Measurements from ENCODE around the gene RWDD3. TPM values are rescaled to one million over a fixed set of nuclear protein-coding genes. Genes with fewer than 3 reads are reported as not detected.

The RWDD3 gene
- total and polyA plus RNA-seq, 2 donors (not counting 1 experiment from before 2014, with no cell fraction given), result 19.9 to 21.9 TPM

DNA sequence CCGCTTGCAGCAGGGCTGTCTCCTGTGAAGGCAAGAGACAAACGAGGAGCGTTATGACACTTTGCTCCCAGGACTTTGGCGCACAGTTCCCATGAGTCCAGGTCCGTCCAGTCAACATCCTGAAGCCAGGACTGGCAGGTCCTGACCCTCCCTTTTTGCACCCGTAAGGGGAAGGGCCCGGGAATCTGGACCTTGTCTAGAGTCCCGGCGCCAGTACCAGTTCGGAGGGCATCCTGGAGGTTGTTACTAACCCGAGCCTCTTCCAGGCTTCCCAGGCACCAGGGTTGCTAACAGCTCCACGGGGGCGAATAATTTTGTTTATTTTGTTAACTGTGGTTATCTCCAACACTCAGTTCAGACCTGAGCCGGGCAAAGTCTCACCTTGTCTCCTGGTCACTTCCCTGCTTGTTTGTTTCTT lies 682 bp upstream of the RWDD3 start:
- 59% methylated on average over 11 of the region's 14 CpGs for WGBS (ENCODE audit: insufficient coverage)
- ChIA-PET POLR2A (interaction anchor here (0.7 to 1.9 kb wide), 5 partner anchors 10 to 815 kb away, joined by 3 to 12 read pairs (median 6); partner anchors contain the start of genes ABCD3, ALG14 and TLCD4), CTCF (interaction anchor here (0.5 to 3.8 kb wide), 32 partner anchors 10 to 752 kb away, joined by 3 to 92 read pairs (median 5); partner anchors contain the start of genes ALG14 and TLCD4)
- H2AFZ ChIP-seq (ENCODE audit: insufficient read depth, low read depth, low read length, poor library complexity, severe bottlenecking), result peak overlapping the region; percentile 91
- no peak for TF ChIP-seq EZH2 (IDR thresholded peaks at IDR 0.05; ENCODE audit: borderline replicate concordance, insufficient read depth, low read depth, low read length, poor library complexity, severe bottlenecking)
- TF ChIP-seq, protein P1, sequence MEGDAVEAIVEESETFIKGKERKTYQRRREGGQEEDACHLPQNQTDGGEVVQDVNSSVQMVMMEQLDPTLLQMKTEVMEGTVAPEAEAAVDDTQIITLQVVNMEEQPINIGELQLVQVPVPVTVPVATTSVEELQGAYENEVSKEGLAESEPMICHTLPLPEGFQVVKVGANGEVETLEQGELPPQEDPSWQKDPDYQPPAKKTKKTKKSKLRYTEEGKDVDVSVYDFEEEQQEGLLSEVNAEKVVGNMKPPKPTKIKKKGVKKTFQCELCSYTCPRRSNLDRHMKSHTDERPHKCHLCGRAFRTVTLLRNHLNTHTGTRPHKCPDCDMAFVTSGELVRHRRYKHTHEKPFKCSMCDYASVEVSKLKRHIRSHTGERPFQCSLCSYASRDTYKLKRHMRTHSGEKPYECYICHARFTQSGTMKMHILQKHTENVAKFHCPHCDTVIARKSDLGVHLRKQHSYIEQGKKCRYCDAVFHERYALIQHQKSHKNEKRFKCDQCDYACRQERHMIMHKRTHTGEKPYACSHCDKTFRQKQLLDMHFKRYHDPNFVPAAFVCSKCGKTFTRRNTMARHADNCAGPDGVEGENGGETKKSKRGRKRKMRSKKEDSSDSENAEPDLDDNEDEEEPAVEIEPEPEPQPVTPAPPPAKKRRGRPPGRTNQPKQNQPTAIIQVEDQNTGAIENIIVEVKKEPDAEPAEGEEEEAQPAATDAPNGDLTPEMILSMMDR (IDR thresholded peaks at IDR 0.05), result no peak
- peaks cover 40% of the 10 kb centered on the region for H3K79me2 ChIP-seq (ENCODE audit: control insufficient read depth, insufficient read depth, low read length)
- peaks cover 0 to 2% of the 10 kb centered on the region in 2 experiments for H3K36me3 ChIP-seq (replicated peaks in 1 of 2; ENCODE audit: control extremely low read depth in 1 of 2, control insufficient read depth in 1 of 2, extremely low read depth in 1 of 2, insufficient read depth in 2 of 2, low read length in 1 of 2)
- H4K20me1 ChIP-seq (ENCODE audit: control insufficient read depth, insufficient read depth, low read length, poor library complexity, severe bottlenecking), result peaks cover 7% of the 10 kb centered on the region
- DNase-seq (no peak), ATAC-seq (ENCODE audit: low read depth) (no peak)
- no peaks in the 10 kb centered on the region for H3K9me3 ChIP-seq (ENCODE audit: control extremely low read depth in 1 of 3, control insufficient read depth in 2 of 3, insufficient read depth in 1 of 3, low read length in 2 of 3)
- H3K4me3 ChIP-seq (ENCODE audit: control extremely low read depth in 1 of 5, extremely low read depth in 1 of 5, insufficient read depth in 1 of 5, low read depth in 2 of 5, low read length in 4 of 5), result peak overlapping the region; percentile 41 to 86 (median 78)
- H3K4me1 ChIP-seq (ENCODE audit: control insufficient read depth in 2 of 2, insufficient read depth in 2 of 2, low read length in 2 of 2), result peaks cover 10 to 11% of the 10 kb centered on the region in 2 donors
- Mint-ChIP-seq H3K27ac (peak overlapping the region; percentile 89), H3K4me3 (peak overlapping the region; percentile 87), H3K27me3 (peaks cover 10% of the 10 kb centered on the region), H3K4me1 (peaks cover 32% of the 10 kb centered on the region), H3K9me3 (ENCODE audit: insufficient read depth) (no peaks in the 10 kb centered on the region)
- peak overlapping the region; percentile 57 to 65 for H3K27ac ChIP-seq (ENCODE audit: low read length in 2 of 2)
- H3K9ac ChIP-seq (ENCODE audit: low read length), result peak overlapping the region; percentile 93
- H3K4me2 ChIP-seq (replicated peaks; ENCODE audit: low read depth, low read length, poor library complexity, severe bottlenecking), result peak overlapping the region; percentile 82
- intact Hi-C loops (cut with micrococcal nuclease), result loop anchor here (5.0 to 10.0 kb wide), 2 partner anchors 816 to 1889 kb away; partner anchors contain the start of genes ABCD3 and DR1
- H3K27me3 ChIP-seq (replicated peaks in 1 of 4; ENCODE audit: control extremely low read depth in 1 of 4, control insufficient read depth in 3 of 4, insufficient read depth in 4 of 4, low read length in 3 of 4), result peaks cover 0 to 12% (median 4%) of the 10 kb centered on the region in 4 experiments

Data from B cell (primary cell).